ENCODE measurements around the gene SLC10A6. TPM values are rescaled to one million over a fixed set of nuclear protein-coding genes. Genes with fewer than 3 reads are reported as not detected.

The SLC10A6 gene
- total RNA-seq, 2 experiments from 2014 or later = not detected

DNA sequence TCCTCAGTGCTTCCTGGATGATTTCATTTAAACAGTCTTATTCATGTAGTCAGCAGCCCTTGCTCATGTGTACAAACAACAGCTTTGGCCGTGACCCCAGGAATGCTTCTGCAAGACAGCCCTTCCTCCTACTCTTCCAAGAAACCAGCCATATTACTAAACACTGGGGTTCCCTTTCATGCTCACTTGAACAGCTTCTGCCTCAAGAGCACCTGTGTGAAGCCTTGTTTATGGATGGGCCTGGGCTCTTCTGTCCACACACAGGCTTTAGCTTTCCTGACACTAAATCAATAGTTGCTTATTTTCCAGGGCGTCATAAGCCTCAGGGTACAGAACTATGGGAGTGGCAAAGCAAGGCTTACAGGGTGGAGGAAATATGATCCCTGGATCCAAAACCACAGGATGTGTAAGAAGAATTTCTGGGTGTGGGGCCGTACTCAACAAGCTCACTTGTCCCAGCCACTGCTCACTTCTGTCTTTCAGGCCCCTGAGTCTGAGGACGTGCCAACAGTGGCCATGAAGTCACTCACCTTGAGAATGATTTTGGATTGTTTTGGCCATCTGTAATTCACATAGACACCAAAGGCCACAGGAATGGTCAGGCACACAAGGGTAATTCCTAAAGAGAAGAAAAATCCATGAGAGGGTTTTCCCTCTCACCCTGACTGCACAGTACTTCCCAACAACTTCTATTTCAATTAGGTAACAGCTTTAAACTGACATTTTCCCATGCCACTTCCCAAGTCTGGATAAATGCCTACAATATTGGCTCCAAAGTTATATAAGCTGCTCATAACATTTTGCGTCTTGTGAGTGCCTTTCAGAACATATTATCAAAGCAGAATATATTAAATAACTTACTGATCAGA is 17.7 kb downstream of the SLC10A6 start:
- no peak for TF ChIP-seq EZH2phosphoT487 (IDR thresholded peaks at IDR 0.05; ENCODE audit: borderline replicate concordance, low read depth, low read length)
- TF ChIP-seq, protein P1, sequence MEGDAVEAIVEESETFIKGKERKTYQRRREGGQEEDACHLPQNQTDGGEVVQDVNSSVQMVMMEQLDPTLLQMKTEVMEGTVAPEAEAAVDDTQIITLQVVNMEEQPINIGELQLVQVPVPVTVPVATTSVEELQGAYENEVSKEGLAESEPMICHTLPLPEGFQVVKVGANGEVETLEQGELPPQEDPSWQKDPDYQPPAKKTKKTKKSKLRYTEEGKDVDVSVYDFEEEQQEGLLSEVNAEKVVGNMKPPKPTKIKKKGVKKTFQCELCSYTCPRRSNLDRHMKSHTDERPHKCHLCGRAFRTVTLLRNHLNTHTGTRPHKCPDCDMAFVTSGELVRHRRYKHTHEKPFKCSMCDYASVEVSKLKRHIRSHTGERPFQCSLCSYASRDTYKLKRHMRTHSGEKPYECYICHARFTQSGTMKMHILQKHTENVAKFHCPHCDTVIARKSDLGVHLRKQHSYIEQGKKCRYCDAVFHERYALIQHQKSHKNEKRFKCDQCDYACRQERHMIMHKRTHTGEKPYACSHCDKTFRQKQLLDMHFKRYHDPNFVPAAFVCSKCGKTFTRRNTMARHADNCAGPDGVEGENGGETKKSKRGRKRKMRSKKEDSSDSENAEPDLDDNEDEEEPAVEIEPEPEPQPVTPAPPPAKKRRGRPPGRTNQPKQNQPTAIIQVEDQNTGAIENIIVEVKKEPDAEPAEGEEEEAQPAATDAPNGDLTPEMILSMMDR (conservative IDR thresholded peaks at IDR 0.05; ENCODE audit: low read length) = no peak
- CTCF ChIA-PET (ENCODE audit: unreplicated experiment) = no interaction called here
- H3K9me2 ChIP-seq (ENCODE audit: insufficient read depth, low read length) = no peaks in the 10 kb centered on the region
- intact Hi-C loops (cut with micrococcal nuclease; ENCODE audit: unreplicated experiment) = no loop called here
- no peak overlapping the region for H2AFZ ChIP-seq (ENCODE audit: low read length)
- no peak for DNase-seq (ENCODE audit: low spot score)
- no peaks in the 10 kb centered on the region for H3K36me3 ChIP-seq (ENCODE audit: insufficient read depth, low read length)
- H3K4me3 ChIP-seq (ENCODE audit: low read depth, low read length, poor library complexity, severe bottlenecking) = no peak overlapping the region
- H3K27ac ChIP-seq (ENCODE audit: low read depth, low read length, poor library complexity, severe bottlenecking) = no peak overlapping the region
- BruUV-seq (replicated peaks) = no TSS peak
- H3K79me2 ChIP-seq (ENCODE audit: insufficient read depth, low read depth, low read length) = no peaks in the 10 kb centered on the region
- no peaks in the 10 kb centered on the region for H3K4me1 ChIP-seq (ENCODE audit: insufficient read depth, low read length, poor library complexity, severe bottlenecking)
- H3K9me3 ChIP-seq (ENCODE audit: low read length) = no peaks in the 10 kb centered on the region
- no peak overlapping the region for H3K4me2 ChIP-seq (ENCODE audit: low read length)
- no peaks in the 10 kb centered on the region for H4K20me1 ChIP-seq (ENCODE audit: insufficient read depth, low read length)
- POLR2A ChIA-PET = interaction anchor here (0.6 kb wide), 1 partner anchor 576 kb away, joined by 3 read pairs; no protein-coding TSS in a partner anchor

- Histone ChIP-seq H3K9me3 (ENCODE audit: low read length) (no peaks in the 10 kb centered on the region), H3K4me2 (ENCODE audit: low read length) (no peak overlapping the region), H3K79me2 (ENCODE audit: insufficient read depth, low read depth, low read length) (no peaks in the 10 kb centered on the region), H3K4me3 (ENCODE audit: low read depth, low read length, poor library complexity, severe bottlenecking) (no peak overlapping the region), H3K9me2 (ENCODE audit: insufficient read depth, low read length) (no peaks in the 10 kb centered on the region), H3K27ac (ENCODE audit: low read depth, low read length, poor library complexity, severe bottlenecking) (no peak overlapping the region), H3K36me3 (ENCODE audit: insufficient read depth, low read length) (no peaks in the 10 kb centered on the region), H4K20me1 (ENCODE audit: insufficient read depth, low read length) (no peaks in the 10 kb centered on the region), H3K4me1 (ENCODE audit: insufficient read depth, low read length, poor library complexity, severe bottlenecking) (no peaks in the 10 kb centered on the region), H2AFZ (ENCODE audit: low read length) (no peak overlapping the region)
- intact Hi-C loops (cut with micrococcal nuclease; ENCODE audit: unreplicated experiment) = no loop called here
- ChIA-PET POLR2A (interaction anchor here (1.0 kb wide), 2 partner anchors 15 to 48 kb away, joined by 3 to 5 read pairs; no protein-coding TSS in a partner anchor), CTCF (ENCODE audit: unreplicated experiment) (no interaction called here)
- no peak for DNase-seq (ENCODE audit: low spot score)
- TF ChIP-seq EZH2phosphoT487 (IDR thresholded peaks at IDR 0.05; ENCODE audit: borderline replicate concordance, low read depth, low read length) = no peak
- TF ChIP-seq, protein P1 (conservative IDR thresholded peaks at IDR 0.05; ENCODE audit: low read length) = no peak
- BruUV-seq (replicated peaks) = no TSS peak
These were observed 23.7 kb downstream of the SLC10A6 start for GRCh38 chr4:86825511-86825910.

GRCh38 chr4:86822136-86822535 is 27.0 kb downstream of the SLC10A6 start:
- H3K4me1 ChIP-seq (ENCODE audit: insufficient read depth, low read length, poor library complexity, severe bottlenecking) = no peaks in the 10 kb centered on the region
- no peaks in the 10 kb centered on the region for H3K9me2 ChIP-seq (ENCODE audit: insufficient read depth, low read length)
- no peaks in the 10 kb centered on the region for H4K20me1 ChIP-seq (ENCODE audit: insufficient read depth, low read length)
- no peaks in the 10 kb centered on the region for H3K9me3 ChIP-seq (ENCODE audit: low read length)
- BruUV-seq (replicated peaks) = no TSS peak
- H3K36me3 ChIP-seq (ENCODE audit: insufficient read depth, low read length) = no peaks in the 10 kb centered on the region
- no peak for DNase-seq (ENCODE audit: low spot score)
- ChIA-PET POLR2A (no interaction called here), CTCF (ENCODE audit: unreplicated experiment) (no interaction called here)
- TF ChIP-seq, protein P1 (conservative IDR thresholded peaks at IDR 0.05; ENCODE audit: low read length) = no peak
- no peak for TF ChIP-seq EZH2phosphoT487 (IDR thresholded peaks at IDR 0.05; ENCODE audit: borderline replicate concordance, low read depth, low read length)
- H3K79me2 ChIP-seq (ENCODE audit: insufficient read depth, low read depth, low read length) = no peaks in the 10 kb centered on the region
- no peak overlapping the region for H3K4me3 ChIP-seq (ENCODE audit: low read depth, low read length, poor library complexity, severe bottlenecking)
- intact Hi-C loops (cut with micrococcal nuclease; ENCODE audit: unreplicated experiment) = no loop called here
- H2AFZ ChIP-seq (ENCODE audit: low read length) = no peak overlapping the region
- no peak overlapping the region for H3K4me2 ChIP-seq (ENCODE audit: low read length)
- no peak overlapping the region for H3K27ac ChIP-seq (ENCODE audit: low read depth, low read length, poor library complexity, severe bottlenecking)

All from OCI-LY7 (cell line).